Breast epithelium (tissue), 3 donors: ENCODE data around the gene MAN1A1.

Experiments used
- POLR2A ChIP-seq: fragments of 450-650 bp; IDR thresholded peaks from one replicate; pipeline ENCODE4 v1.6.1; 2016; ENCODE audit warnings: antibody characterized with exemption, mild to moderate bottlenecking, moderate library complexity
- POLR2AphosphoS5 ChIP-seq, 3 donors: sonication (generic); formaldehyde crosslinking; IDR thresholded peaks; one replicate each; pipeline ENCODE4 v1.6.1; 2017; ENCODE audit warnings: antibody characterized with exemption in 3 of 3
- TF ChIP-seq, protein P1 (sequence below), 3 donors: fragments of 450-650 bp; IDR thresholded peaks; one replicate each; pipeline ENCODE4 v1.5.1; 2016 to 2017; ENCODE audit warnings: antibody characterized with exemption in 3 of 3, mild to moderate bottlenecking in 3 of 3, moderate library complexity in 3 of 3

DNA sequence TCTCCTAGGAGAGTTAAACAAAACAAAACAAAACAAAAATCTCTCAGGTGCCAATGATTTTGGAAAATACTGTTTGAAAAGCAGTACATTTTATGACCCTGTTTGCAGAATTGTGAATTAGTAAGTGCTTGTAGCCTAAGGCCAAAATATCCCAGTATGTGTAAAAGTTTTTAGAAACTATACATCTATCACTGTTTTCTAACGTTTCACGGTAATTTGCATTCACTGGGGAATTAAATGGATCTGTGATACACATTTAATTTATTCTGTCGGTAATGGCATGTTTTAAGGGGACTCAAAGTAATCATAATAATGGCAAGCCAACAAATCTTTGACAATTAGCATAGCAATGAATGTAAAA lies 175.5 kb downstream of the MAN1A1 start:
- TF ChIP-seq POLR2AphosphoS5 (IDR thresholded peaks at IDR 0.05) (no peak), POLR2A (no peak)
- TF ChIP-seq, protein P1, sequence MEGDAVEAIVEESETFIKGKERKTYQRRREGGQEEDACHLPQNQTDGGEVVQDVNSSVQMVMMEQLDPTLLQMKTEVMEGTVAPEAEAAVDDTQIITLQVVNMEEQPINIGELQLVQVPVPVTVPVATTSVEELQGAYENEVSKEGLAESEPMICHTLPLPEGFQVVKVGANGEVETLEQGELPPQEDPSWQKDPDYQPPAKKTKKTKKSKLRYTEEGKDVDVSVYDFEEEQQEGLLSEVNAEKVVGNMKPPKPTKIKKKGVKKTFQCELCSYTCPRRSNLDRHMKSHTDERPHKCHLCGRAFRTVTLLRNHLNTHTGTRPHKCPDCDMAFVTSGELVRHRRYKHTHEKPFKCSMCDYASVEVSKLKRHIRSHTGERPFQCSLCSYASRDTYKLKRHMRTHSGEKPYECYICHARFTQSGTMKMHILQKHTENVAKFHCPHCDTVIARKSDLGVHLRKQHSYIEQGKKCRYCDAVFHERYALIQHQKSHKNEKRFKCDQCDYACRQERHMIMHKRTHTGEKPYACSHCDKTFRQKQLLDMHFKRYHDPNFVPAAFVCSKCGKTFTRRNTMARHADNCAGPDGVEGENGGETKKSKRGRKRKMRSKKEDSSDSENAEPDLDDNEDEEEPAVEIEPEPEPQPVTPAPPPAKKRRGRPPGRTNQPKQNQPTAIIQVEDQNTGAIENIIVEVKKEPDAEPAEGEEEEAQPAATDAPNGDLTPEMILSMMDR (IDR thresholded peaks at IDR 0.05) = no peak
